Measurements from ENCODE around the gene TMEM156.

DNA sequence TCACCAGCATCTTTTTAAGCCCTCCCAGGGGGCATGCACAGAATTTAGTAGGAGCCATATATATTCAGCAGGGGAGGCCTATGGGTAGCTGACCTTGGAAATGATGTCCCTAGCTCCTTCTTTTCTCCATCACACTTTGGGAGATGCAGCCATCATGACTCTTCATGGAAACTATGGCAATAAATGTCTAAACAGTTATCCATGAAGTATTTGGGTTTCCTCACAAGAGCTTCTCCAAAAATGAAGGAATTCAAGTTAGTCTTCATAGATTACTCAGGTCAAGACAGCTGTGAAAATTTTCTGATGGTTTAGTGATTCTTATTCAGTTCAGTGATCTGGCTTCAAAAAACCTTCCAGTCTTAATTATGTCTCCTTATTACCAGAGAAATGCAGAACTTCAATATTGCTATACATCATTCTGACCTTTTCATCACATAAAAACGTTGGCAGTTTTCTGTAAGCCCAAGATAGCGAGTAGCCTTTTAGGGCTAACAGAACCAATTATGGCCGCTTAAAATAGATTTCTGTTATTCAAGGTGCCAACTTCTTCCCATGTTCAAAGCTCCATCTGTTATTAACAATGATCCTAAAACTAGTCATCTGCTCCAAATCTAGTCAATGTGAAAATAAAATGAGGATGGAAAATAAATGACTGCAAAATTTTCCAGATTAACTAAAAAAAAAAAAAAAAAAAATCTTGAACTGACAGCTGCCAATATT is 52.5 kb downstream of the TMEM156 start:
- TF ChIP-seq GATA2 (IDR thresholded peaks at IDR 0.05; ENCODE audit: low read depth, low read length) (no peak), GATA3 (IDR thresholded peaks at IDR 0.05; ENCODE audit: low read depth, low read length) (no peak)
